Measurements from ENCODE around the gene LRIT1.

Gene LRIT1

GRCh38 chr10:84269773-84270172 is 28.4 kb upstream of the LRIT1 start:
- H3K4me3 ChIP-seq (ENCODE audit: low read depth, low read length) = no peak overlapping the region
- TF ChIP-seq CTCF (IDR thresholded peaks at IDR 0.05; ENCODE audit: low read depth, low read length) = no peak
- peak; percentile 80 for DNase-seq (ENCODE audit: low read depth, low spot score)
- in situ Hi-C loops (cut with HindIII; ENCODE audit: low sequenced_read_pairs) = no loop called here

DNA sequence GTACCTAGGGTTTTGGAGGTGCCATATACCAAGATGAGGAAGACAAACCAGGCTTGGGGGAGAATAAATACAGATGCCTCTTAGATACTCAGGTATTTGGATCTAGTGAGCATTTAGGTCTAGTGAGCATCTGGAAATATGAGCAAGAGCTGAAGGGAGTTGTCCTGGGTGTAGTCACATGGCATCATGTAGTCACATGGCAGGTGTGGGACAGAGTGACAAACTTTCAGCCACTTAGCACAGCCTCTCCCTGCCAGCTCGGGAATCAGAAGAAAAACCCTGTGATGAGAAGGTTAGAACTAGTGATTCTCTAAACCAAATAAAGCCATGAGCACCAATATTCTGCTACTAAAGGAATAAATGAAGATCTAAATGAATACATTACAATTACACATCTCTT is 27.8 kb upstream of the LRIT1 start:
- no peak overlapping the region for H3K4me3 ChIP-seq (ENCODE audit: low read depth, low read length)
- DNase-seq (ENCODE audit: low read depth, low spot score) = no peak
- no peak for TF ChIP-seq CTCF (IDR thresholded peaks at IDR 0.05; ENCODE audit: low read depth, low read length)
- in situ Hi-C loops (cut with HindIII; ENCODE audit: low sequenced_read_pairs) = no loop called here

DNA sequence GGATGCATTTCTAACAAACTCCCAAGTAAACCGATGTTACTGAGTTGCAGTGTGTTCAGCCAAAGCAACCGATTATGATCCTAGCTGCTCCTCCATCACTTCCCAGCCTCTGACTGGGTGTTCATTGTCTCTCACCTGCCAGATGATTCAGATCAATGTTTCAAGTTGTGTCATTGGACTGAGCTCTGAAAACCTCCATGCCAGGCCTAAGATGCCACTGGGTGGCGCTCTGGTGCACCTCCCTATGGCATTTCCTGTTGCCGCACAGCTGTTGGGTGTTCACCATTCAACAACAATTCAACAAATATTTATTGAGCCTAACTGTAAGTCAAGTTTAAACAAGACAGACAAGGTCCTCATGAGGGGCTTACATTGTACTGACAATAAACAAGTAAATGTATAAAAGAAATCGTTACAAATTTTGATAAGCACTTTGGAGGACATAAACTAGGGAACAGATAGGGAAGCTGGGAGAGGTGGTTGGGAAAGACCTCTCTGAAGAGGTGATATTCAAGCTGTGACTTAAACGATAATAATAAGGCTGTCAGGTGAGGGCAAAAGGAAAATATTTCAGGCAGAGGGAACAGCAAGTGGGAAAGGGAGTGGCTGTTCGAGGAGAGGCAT is 26.3 kb upstream of the LRIT1 start:
- H3K4me3 ChIP-seq (ENCODE audit: low read depth, low read length) = no peak overlapping the region
- peak; percentile 78 for TF ChIP-seq CTCF (IDR thresholded peaks at IDR 0.05; ENCODE audit: low read depth, low read length)
- in situ Hi-C loops (cut with HindIII; ENCODE audit: low sequenced_read_pairs) = no loop called here
- DNase-seq (ENCODE audit: low read depth, low spot score) = peak; percentile 30

DNA sequence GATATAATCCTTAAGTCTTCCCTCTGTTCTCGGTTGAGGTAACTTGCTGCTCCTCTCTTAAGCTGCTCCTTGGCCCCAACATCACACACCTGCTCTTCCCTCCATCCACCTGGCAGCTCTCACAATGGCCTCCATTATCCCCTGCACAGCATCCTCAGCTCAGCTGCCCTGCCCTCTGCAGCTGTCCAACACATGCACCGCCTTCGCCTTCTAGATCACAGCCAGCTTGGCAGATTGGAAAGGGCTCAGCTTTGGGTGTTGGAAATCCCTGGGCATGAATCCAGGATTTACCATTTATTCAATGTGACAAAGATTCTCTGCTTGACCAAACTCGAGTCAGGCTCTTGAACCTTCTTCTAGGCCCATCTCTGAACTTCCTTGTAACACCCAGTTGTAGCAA is 24.1 kb upstream of the LRIT1 start:
- H3K4me3 ChIP-seq (ENCODE audit: low read depth, low read length) = no peak overlapping the region
- in situ Hi-C loops (cut with HindIII; ENCODE audit: low sequenced_read_pairs) = no loop called here
- TF ChIP-seq CTCF (IDR thresholded peaks at IDR 0.05; ENCODE audit: low read depth, low read length) = no peak
- DNase-seq (ENCODE audit: low read depth, low spot score) = no peak

DNA sequence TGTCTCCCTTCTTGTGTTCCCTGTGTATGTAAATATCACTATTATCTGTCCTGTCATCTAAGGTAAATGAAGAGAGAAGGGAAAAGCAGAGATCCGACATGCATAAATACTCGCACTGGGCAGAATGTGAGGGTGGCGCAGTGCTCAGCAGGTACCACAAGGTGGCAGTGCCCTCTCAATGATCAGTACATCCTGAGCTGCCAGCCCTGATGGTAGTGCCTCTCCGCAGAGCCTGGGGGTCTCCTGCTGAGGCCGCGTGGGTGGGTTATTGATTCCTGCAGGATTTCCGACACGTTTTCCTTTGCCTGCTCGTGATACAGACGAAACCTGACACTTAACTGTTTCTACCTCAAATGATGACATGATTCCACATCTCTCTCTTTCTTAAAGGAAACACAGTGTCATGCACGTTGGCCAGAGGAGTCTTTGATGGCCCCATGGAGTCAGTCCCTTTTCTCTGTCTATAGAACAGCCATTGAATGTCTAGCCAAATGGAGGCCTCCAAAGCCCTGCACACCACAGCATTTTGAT is 23.3 kb upstream of the LRIT1 start:
- peak; percentile 98 for TF ChIP-seq CTCF (IDR thresholded peaks at IDR 0.05; ENCODE audit: low read depth, low read length)
- in situ Hi-C loops (cut with HindIII; ENCODE audit: low sequenced_read_pairs) = no loop called here
- DNase-seq (ENCODE audit: low read depth, low spot score) = peak; percentile 63
- no peak overlapping the region for H3K4me3 ChIP-seq (ENCODE audit: low read depth, low read length)

DNA sequence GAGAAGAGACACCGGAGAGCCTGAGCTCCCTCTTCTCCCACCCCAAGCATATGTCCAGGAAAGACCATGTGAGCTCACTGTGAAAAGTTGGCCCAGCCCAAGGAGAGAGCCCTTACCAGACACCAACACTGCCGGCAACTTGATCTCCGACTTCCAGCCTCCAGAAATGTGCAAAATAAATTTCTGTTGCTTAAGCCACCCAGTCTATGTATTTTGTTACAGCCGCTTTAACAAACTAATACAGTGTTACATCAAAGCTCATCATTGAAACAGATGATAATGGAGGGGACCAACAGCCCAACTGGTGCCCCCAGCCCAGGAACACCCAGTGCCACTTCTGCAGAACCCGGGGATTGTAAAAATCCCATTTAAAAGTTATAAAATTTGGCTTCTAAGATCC is 22.4 kb upstream of the LRIT1 start:
- no peak for TF ChIP-seq CTCF (IDR thresholded peaks at IDR 0.05; ENCODE audit: low read depth, low read length)
- no peak for DNase-seq (ENCODE audit: low read depth, low spot score)
- no peak overlapping the region for H3K4me3 ChIP-seq (ENCODE audit: low read depth, low read length)
- in situ Hi-C loops (cut with HindIII; ENCODE audit: low sequenced_read_pairs) = no loop called here
